HG03442 (cell line): ENCODE results near the gene INSC.

ENCODE experiments used
- ATAC-seq: cut with Tn5 transposase; IDR thresholded peaks from one replicate; pipeline ENCODE4 v1.9.1; 2021; ENCODE audit warnings: mild to moderate bottlenecking, moderate library complexity; ENCODE audit not compliant: unreplicated experiment

Gene INSC

DNA sequence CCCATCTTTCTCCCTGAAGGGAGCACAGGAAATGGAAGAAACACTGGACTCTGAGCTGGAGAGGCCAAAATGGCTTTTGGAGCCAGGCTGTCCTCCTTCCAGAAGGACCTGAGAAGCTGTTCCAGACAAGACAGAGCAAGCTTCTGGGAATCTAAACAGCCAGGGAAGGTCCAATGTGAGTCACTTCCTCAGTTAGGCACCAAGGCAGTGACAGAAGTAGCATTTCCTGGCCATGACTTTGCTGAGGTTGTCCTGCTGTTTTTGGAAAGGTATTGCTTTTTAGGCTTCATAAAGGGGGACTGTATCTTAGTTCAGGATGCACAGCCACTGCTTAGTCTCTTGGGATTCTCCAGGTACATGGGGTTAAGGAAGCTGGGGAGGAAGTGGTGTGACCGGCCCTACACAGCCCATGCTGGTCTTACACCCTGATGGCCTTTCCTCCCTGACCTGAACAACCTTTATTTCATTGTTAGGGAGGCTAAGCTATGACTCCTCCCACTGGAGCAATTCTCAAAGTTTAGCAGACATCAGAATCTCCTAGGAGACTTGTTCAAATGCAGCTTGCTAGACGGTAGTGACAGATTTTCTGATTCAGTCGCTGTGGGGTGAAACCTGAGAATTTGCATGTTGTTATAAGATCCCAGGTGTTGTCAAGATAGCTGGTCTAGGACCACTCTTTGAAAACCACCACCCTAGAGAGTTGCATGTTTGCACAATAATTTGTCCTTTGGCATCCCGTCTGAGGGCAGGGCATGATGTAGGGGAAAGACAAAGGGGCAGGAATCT lies 6.8 kb upstream of the INSC start:
- peak; percentile 57 for ATAC-seq

DNA sequence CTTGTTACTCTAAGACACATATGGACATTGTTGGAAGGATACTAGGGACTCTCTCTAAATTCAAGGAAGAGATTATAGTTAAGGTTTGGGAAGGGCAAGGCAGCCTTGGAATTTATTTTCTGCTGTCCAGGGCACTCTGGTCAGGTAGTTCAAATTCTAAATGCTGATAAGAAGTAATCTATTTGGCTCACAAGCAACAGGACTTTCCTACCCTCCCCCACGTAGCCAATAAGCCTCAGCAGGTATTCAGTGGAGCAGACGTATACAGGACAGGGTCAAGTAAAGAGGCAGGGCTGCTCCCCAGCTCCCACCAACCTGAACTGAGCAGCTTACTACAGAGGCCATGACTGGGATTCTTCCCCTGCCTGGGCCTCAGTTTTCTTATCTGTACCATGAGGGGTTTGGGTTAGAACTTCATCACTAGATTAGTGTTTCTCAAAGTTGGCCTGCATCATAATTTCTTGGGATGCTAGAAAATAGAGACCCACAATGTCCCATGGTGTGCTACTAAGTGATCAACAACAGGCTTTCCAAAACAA lies 6.1 kb upstream of the INSC start:
- no peak for ATAC-seq

DNA sequence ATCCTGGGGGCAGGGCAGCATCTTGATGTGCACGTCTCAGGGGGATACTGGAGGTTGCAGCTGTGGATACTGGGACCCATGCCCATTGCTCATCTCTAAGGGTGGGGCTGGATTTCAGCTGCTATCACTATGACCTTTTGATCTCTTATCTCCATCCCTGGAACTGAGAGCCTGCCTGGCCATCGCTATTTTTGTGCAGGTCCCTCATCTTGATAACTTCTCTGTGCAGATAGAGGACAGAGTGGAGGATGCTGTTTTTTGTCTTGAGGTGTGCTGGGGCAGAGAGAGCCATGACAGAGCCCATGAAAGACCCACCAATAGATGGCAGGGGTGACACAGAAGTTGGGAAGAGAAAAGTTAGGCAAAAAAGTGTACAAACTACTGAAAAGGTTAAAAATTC lies 5.1 kb upstream of the INSC start:
- ATAC-seq = no peak

DNA sequence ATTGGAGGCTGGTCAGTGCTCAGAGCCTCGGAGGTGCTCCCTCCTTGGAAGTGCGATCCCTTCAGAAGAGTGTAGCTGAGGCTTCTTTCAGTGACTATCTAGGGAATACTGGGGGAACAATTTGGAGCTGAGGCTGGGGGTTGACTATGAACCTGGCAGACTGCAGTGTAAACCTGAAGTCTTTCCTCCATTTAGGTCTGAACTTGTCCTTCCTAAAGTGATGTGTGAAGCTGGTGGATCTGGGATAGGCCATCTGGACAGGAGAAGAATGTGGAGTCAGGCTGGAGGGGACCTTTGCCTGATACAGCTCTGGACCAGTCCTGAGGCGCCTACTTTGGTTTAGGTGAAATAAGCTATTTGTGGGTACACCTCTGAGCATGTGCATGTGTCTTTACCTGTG lies 3.5 kb upstream of the INSC start:
- ATAC-seq = no peak

DNA sequence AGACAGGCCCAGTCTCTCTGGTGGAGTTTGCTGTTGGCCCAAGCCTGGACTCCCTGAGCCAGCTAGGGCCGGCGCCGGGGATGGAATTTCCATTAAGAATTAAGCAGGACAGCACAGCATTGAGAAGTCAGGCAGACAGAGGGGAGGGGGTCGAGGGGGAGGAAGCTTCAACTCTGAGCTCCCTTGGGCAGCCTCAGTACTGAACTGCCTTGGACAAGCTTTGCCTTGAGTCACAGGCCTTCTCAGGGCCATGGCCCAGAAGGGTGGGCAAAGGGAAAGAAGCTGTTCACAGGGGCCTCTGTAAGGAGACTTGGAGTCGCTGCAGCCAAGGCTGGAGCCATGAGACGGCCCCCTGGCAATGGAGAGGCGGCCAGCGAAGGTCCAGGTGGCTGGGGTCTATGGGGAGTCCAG lies 2.6 kb upstream of the INSC start:
- ATAC-seq = no peak

DNA sequence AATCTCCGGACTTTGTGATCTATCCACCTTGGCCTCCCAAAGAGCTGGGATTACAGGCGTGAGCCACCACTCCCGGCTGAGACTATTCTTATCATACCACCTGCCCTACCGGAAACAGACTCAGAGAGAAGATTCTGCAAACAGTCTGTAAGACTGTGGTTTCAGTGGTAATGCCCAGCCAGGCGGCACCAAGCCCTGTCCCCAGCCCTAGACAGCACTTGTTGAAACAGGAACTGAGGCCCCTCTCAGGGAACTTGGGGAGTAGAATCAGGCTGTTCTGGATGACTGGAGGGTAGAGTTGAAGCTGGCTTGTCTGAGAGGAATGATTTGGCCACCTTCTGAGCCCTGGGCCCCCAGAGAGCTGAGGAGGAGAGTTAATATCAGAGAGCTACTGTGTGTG lies 1.3 kb upstream of the INSC start:
- ATAC-seq = peak; percentile 94

DNA sequence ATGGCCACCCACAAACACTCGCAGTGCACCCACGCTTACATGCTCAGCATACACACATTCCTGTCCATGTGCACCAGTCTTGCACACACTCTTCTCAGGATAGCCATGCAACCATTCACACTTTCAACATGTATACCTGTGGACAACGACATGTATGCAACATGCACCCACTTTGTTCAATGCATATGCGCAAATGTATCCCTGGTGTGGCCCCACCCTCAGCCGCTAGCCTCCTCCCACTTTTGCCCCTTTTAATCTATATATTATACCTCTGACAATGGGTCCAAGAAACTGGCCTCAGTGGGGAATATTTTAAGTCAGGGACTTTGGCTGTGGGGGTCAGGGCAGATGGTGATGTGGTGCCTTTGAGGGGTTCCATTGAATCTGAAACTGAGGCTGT lies 963 bp downstream of the INSC start:
- ATAC-seq = no peak

DNA sequence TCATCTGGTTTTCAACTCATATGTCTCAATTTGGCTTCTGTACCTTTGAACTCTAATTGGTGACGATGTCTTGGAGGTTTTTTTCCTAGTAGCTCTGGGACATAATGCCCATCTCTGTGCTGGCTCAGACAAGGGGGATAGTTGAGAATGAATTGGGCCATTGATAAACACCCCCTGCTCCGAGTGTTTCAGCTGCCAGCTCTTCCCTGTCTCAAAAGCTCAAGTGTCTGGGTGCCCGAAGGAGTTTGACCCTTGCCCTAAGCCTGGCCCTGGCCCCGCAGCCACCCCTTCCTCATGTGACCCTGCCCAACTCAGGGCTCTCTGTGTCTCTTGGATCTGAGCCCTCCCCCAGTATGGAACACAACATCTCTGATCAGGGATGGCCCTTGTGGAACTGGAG lies 3.0 kb downstream of the INSC start:
- ATAC-seq = no peak

DNA sequence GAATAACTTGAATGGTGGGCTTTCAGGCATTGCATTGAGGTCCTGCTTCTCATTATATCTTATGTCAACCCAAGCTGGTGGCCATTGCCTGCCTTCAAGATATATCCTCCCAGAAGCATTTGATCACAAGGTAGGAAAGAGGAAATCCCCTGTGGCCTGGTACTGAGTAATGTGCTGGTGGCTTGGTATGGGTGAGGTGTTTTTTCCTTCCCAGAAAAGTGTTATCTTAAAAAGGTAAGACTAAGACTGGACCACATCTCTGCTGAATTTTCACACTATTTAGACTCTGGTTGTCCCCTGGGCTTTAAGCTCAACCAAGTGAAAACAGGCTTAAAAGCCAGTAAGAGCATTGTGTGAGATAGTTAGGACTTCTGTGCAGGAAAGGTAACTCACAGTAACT lies 3.7 kb downstream of the INSC start:
- ATAC-seq = peak; percentile 40

DNA sequence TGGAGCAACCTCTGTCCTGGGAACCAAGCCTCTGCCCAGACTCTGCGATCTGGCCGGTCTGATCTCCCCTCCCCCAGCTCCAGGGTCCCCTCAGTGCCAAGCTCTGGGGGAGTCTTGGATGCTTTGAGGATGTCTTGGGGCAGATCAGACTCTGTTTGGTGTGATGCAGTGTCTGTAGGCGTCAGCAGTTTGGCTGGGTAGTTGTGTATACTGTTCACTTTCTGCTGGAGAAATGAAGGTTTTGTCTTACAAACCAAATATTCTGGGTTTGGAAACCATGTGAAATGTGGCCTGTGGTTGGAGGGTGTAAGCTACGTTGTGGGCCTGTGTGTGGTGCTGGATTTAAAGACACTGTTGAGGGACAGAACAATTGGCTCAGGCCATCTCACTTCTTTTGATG lies 4.6 kb downstream of the INSC start:
- no peak for ATAC-seq

DNA sequence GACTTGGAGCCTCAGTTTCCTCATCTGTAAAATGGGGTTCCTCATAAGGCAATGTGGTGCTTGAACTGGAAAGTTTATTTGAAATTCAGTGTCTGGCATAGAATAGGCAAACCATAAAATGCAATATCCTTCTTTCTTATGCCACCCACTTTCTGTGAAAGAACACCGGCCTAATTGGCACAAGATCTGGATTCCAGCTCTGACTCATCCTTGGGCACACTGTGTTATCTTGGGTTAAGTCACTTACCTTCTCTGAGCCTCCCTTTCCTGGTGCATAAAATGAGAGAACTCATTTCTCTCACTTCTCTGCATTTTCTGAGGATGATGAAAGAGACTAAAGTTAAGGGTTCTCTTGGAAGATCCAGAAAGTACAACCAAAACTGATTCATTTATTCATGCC lies 5.1 kb downstream of the INSC start:
- no peak for ATAC-seq

DNA sequence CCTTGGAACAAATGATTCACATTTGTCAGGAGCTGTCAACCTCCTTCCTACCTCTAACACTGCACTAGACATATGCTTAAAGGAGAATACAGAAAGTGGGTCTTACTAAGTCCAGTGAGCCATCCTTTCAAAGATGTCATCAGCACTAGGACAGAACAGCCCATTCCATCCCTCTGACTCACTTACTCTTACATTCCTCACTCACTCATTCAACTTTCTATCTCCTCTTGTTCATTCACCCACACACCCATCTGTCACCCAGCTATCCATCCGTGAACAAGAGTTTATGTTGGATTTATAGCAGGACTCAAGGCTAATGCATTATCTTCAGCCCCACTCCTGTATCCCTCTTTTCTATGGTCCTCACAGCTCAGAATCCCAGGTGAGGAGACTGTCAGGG lies 9.1 kb downstream of the INSC start:
- ATAC-seq = no peak

DNA sequence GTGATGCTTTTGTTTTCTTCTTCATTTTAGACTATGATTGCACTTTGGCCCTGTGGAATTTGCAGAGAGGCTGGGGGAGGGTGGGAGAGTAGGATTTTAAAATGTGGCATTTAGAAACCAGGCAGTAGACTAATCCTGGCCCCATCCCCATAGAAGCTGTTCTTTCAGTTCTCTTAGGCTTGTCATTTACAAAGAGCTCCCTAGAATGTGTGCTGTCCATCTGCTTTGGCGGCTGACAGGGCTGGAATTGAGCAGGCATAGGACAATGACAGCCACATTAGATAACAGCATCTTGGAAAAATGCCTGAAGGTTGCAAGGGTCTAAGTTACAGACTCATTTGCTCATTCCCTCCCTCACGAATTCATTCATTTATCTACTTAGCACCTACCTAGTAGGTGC lies 9.8 kb downstream of the INSC start:
- no peak for ATAC-seq

DNA sequence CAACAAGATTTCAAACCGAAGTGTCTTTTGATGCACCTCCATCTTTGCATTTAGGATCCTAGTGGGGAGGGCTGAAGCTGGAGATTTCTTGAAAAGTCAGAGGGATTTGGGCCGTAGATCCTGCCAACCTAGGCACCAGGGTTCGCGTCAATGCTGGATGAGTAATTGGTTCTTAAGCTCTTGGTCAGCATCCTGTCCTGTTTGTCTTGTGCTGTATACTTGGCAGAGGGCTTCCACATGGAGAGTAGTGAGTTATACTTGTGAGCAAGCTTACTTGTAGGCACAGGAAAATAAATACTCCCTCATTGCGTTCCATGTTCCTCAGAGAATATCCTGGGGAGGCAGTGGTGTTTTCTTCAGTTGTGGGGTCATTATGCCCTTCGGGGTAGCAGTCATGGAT lies 12.6 kb downstream of the INSC start:
- no peak for ATAC-seq

DNA sequence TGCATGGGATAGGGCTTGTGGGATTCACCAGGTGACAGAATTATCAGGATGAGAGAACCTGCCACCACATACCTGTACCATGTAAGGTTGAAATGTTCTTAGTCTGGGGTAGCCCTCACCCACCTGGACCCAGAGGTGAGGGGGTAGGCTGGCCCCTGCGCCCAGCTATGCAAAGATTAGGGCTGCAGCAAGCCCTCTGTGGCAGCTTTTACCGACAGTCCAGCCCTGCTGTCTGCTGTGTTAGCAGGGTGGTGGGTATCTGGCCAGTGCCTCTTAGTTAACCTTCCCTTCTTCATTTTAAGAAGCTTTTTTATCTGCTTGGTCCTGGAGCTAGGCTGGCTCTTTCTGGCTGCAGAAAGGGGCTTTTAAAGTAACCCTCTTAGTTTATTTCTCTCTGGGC lies 13.9 kb downstream of the INSC start:
- ATAC-seq = no peak

DNA sequence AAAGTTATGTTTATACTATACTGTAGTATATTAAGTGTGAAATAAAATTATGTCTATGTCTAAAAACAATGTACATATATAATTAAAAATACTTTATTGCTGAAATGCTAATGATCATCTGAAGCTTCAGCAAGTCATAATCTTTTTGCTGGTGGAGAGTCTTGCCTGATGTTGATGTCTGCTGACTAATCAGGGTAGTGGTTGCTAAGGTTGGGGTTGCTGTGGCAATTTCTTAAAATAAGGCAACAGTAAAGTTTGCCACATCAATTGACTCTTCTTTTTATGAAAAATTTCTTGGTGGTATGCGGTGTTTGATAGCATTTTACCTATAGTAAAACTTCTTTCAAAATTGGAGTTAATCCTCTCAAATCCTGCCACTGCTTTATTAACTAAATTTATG lies 21.4 kb downstream of the INSC start:
- no peak for ATAC-seq

DNA sequence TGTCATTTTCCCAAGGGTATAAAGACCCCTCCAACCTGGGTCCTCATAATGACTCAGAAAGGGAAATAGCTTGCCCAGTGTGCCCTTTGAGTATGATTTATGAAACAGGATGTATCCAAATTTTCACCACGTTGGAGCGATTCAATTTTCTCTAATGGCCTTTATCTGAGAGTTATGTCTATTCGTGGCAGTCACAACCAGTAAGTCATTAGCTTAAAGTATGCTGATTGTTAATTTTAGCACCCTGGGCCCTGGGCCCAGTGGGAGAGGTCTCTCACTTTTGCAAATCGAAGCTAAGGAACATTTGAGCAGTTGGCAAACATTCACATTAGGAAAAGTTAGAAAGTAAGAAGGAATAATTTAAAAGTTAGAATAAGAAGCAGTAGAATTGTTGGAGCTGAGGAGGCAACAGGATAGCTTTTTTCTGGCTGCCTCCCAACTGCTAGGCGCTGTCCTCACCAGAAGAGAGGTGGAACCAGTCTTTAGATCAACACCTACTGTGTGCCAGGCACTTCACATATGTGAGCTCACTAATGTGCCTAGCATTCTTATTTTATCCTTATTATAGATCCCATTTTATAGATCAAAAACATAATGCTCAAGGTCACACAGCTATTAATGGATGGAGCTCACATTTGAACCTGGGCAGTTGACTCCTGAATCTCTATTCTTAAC lies 24.5 kb downstream of the INSC start:
- no peak for ATAC-seq

DNA sequence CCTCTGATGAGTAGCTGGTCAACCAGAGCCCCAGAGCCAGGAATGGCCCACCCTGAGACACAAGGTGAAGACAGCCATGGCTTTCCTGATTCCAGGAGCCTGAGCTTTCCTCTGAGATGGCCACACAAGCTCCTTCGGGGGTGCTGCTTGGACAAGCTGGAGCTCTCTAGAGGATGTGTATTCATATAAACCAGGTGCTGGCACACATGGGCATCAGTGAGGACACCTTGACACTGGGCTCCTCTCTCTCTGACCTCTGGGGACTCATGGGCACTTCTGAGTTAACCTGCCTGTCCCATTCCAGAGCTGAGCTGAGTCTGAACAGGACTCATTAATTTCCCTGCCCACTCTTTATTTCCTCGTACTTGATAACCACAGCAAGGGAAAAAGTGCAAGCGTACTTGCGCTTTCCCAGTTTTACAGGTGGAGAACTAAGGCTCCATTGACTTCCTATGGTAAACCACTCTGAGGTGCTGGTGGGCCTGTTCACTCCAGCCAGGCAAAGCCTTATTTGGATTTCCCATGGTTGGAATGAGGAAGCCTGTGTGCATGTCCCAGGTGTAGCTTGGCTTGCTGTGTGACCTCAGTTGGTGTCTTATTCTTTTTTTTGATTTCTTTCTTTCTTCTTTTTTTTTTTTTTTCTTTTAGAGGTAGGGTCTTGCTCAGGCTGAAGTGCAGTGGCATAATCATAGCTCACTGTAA lies 25.4 kb downstream of the INSC start:
- ATAC-seq = no peak

DNA sequence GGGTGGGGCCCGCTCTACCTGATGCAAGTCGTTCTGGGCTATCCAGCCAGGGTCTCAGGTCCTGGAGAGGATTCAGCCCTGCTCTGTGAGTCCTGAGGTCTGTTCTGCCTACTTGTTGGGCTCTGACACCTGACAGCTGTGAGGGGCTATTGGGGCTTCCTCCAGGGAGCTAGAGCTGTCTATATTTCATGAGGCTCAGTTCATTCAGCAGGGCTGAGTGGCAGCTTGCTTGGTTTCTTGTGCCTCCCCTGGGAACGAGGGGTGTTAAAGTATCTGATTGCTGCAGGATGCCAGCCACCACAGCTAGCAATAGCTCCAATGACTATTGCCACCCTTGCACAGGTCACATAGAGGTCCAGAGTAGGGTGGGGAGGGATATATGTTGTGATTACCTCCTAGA lies 26.7 kb downstream of the INSC start:
- no peak for ATAC-seq

DNA sequence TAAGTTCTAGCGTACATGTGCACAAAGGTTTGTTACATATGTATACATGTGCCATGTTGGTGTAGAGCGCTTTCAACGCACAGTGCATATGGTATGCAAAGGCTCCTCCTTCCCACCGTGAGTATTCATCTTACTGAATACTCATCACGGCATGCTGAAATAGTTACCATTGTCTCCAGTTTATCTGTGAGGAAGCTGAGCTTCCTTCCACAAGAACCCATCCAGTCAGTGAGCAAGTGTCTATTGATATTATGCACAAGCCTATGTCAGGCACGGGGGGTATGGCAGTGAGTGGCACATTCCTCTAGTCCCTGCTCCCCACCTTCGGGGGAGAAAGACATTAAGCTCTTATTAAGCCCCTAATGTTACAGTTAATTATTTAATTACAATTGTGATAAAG lies 28.1 kb downstream of the INSC start:
- ATAC-seq = no peak

DNA sequence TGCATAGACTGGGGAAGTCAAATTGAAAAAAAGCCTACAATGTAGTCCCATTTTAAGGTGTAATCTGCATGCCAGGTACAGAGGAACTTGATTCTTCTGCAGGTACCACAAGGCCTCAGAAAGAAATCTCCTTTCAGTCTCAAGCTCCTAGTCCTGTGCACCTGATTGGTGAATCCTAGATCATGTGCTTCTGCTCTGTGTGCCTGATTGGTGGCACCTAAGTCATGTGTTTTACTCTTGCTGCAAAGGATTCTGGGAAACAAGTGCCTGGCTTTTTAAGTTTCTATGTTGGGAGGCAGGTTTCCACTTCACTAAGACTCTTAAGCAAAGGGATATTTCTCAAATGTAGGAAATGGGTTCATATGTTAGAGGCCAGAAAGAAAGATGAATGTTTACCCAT lies 29.1 kb downstream of the INSC start:
- ATAC-seq = no peak

DNA sequence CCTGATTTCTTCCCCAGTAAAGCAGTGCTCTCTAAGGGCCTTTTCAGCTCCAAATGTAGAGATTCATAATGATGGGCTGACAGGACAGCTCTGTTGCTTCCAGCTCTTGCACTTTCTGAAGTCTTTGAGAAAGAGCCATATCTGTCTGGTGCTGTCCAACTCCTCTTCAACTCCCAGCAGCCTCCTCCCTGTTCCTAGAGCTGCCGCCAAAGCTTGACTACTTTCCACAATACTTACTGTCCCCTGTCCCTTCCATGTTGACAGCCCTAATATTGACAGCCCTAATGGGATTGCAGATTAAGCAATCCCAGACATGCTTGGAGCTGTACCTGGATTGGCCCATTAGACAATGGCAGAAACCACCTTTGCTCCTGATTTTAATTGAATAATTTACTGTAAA lies 29.6 kb downstream of the INSC start:
- ATAC-seq = no peak
